ENCODE results near the gene CRB2.
"Not testable (repeated sequence)": the region's sequence is repeated elsewhere in the genome, so short reads cannot be mapped to it uniquely, and the experiment has no call there.

The CRB2 gene

DNA sequence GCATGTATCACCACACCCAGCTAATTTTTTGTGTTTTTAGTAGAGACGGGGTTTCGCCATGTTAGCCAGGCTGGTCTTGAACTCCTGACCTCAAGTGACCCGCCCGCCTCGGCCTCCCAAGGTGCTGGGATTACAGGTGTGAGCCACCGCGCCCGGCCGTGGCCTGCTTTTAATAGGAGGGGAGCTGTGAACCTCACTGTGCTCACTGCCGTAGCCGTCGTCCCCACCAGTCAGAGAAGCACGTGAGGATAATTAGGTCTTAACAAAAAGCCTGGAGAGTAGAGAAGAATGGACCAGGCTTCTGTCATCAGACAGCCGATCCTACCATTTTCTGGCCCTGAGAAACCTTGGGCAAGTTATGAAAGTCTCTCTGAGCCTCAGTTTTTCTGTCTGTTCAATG is 42.9 kb downstream of the CRB2 start:
- not testable (repeated sequence) for DNase-seq (ENCODE audit: extremely low read depth in 1 of 2, low read depth in 1 of 2)

- no peak for DNase-seq (ENCODE audit: extremely low read depth in 1 of 2, low read depth in 1 of 2)
Measured at GRCh38 chr9:123399803-123400378, 43.9 kb downstream of the CRB2 start.

DNA sequence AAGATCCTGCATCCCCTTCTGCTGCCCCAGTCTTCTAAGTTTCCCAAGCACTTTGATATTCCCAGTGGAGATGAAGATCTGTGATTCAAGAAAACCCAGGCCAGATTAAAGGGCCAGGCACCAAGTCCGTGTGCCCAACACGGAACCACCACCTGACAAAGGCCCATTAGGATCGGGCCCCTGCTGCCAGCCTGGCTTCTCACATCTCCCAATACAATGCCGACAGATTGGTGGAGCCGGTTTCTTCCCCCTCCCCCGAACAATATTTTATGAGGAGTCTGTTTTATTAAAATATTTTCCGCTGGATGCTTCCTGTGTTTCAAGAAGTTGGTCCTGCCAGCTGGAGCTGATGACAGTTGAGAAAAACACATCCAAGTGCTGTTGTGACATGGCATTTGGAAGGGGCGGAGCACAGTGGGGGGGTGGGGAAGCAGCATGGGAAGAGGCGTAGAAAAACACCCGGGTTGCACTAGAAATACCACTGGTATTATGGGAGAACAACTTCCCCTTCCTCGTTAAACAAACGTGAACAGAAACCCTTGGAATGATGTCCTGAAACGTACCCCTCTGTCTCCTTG is 45.0 kb downstream of the CRB2 start:
- no peak for DNase-seq (ENCODE audit: extremely low read depth in 1 of 2, low read depth in 1 of 2)

GRCh38 chr9:123401879-123402513 is 46.0 kb downstream of the CRB2 start:
- no peak for DNase-seq (ENCODE audit: extremely low read depth in 1 of 2, low read depth in 1 of 2)

DNA sequence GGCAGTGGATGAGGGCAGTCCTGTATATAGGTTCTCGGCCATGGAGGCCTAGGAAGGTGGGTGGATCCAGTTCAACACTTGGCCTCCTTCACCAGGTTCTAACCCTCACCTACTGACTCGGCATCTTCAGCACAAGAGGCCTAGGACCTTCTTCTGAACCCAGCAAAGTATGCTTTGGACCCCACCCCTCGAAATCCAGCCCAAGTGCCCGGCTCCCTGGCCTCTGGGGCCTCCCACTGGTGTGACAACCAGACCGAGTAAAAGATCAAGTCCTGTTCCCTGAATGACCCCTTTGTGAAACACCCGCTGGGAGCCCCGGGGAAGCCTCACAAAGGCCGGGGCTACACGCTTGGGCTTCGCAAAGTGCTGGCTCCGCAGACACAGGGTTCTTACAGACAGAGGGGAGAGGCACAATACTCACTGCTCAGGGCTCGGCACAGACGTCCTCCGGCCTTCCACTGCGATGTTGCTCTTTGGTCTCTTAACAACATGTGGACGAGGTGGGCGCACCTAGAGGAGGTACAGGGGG is 47.0 kb downstream of the CRB2 start:
- no peak for DNase-seq (ENCODE audit: extremely low read depth in 1 of 2, low read depth in 1 of 2)

GRCh38 chr9:123406016-123406415 is 50.0 kb downstream of the CRB2 start:
- DNase-seq (ENCODE audit: extremely low read depth in 1 of 2, low read depth in 1 of 2): no peak

DNA sequence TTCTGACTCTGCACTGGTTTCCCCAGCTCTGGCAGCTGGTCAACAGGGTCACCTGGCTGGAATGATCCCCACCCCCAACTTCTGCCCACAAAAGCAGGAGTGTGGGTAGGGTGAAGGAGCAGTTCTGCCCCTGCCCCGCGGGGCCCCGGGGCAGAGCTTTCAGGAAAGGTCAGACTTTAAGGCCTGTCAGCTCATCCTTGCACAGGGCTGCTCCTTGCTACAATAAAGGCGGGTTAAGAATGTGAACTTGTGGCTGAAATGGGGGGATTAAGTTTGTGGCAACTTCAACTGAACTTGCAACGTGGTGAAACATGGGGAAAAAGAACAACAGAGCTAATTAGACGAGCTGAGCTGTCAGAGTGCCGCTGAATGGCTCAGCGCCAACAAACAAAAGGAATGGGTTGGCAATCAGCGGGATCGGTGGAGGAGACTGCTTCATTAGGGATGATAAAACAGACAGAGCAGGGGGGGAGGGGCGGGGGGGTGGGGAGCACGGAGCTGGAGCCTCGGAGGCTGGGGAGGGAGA is 50.8 kb downstream of the CRB2 start:
- DNase-seq (ENCODE audit: extremely low read depth in 1 of 2, low read depth in 1 of 2): no peak

DNA sequence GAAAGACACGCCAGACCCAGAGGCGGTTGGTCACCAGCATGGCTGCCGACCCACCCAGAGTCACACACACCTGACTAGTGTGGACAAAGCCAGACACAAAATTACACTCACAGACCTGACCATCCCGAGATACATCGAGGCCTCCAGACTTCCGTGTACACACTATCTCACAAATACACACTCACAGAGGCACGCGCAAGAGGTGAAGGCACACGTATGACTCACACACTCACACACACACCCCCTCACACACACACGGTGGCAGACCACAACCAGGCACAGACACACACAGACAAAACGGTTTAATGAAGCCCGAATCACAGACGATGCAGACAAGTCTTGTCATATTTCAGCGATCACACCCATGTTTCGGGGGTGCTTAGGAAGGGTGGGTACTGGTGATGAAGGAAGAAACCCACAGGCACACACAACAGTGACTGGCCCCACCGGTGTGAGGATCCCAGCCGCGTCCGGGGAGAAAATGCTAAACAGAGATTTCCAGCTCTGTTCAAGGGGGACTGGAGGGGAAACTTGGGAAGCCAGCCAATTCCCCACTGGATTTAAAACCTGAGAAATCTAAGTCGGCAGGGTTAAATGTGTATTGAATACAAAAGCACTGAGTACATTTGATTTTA is 51.3 kb downstream of the CRB2 start:
- no peak for DNase-seq (ENCODE audit: extremely low read depth in 1 of 2, low read depth in 1 of 2)

DNA sequence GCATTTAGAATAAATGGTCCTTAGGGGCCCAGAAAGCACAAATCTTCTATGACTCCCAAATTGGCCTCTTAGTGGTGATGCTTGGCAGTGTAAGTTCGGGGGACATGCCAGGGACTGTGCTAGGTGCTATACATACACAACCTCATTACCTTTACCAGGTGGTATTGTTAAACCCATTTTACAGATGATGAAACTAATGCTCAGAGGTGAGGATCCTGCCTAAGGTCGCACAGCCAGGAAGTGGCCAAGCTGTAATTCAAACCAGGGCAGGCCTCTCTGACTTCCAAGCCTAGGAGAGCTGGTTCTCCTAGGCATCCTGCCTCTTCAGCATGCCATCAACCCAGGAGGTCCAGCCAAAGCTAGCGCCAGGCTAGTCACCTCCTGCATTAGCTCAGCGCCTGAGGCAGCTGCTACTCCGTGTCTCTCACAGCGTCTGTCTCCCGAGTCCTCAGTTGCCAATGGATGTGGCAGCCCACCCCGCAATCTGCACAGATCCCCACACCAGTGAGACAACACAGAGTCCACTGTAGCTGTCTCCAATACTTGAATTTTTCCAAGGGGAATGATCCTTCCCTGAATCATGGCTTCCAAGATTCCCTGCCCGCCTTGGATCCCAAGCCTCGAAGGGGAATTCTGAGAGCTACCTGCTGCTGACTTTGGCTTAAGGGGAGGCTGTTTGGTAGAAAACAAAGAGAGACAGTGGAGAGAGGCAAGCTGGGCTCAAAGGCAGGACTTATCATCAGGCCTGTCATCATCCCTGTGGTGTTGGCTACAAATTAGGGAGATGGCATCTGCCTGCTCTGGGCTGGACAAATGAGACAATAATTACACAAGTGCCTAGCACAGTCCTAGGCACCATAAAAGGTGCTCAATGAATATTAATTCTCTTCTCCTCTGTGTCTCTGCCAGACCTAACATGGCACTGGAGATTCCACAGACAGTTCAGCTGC is 52.6 kb downstream of the CRB2 start:
- DNase-seq (ENCODE audit: extremely low read depth in 1 of 2, low read depth in 1 of 2): no peak

DNA sequence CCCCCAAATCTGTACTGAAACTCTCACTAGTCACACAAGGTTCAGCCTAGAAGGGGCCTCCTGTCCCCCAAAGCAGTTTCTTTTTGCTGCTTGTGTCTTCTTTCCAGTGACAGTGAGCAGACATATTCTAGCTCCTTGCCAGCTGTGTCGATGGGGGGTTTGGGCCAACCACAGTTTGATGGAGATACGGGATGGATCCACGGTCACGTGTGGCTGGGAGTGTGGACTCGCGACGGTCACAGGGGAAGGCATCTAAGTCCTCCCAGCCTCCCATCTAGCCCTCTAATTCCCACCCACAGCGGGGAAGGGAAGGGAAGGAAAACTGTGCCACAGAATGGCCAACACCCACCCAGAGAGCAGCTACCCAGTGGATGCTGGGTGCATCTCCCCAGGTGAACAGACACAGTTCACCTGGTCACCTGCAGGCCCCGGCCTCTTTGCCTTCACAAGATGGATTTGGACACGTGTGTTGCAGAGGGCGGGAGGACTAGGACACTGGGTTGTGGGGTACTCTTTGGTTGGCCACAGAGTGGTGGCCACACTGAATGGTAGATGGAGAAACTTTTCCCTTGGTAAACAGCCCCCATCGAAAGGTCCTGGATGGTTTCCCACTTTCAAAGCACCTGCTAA is 54.4 kb downstream of the CRB2 start:
- DNase-seq (ENCODE audit: extremely low read depth in 1 of 2, low read depth in 1 of 2): no peak

DNA sequence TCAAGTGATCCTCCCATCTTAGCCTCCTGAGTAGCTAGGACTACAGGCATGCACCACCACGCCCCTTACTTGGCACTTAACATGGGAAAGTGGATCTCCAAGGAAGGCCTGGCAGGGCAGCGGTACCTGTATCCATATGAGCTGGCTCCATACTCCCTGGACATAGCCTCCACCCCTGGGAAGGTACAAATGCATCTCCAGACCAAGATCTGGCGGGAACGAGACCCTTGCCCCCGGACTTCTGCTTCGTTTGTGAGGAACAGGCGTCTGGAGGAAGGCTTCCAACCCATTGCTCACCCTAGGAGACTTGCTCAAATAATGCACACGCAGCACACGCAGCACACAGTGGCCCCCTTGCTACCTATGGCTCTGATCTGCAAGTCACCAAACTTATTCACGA is 55.2 kb downstream of the CRB2 start:
- no peak for DNase-seq (ENCODE audit: extremely low read depth in 1 of 2, low read depth in 1 of 2)

DNA sequence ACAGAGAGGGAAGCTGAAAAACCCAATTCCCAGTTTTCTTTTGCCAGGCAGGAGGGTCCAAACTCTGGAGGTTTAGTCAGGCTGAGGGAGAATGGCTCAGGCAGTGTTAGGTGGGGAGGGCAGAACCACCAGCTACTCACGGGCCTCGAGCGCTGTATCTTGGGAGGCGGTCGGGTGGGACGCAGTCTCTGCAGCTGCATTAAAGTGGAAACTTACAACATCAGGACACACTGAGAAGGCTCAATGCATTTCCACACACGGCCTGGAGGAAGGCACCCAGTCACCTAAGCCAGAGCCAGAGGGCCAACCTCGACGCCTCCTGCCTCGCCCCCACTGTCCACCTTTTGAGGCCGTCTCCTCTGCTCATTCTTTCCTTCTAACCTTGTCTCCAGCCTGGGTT is 55.6 kb downstream of the CRB2 start:
- no peak for DNase-seq (ENCODE audit: extremely low read depth in 1 of 2, low read depth in 1 of 2)

- no peak for DNase-seq (ENCODE audit: extremely low read depth in 1 of 2, low read depth in 1 of 2)
Measured at GRCh38 chr9:123412171-123412820, 56.3 kb downstream of the CRB2 start.

- DNase-seq (ENCODE audit: extremely low read depth in 1 of 2, low read depth in 1 of 2): no peak
Measured at GRCh38 chr9:123414204-123414603, 58.2 kb downstream of the CRB2 start.

GRCh38 chr9:123414936-123415930 is 59.2 kb downstream of the CRB2 start:
- no peak for DNase-seq (ENCODE audit: extremely low read depth in 1 of 2, low read depth in 1 of 2)

DNA sequence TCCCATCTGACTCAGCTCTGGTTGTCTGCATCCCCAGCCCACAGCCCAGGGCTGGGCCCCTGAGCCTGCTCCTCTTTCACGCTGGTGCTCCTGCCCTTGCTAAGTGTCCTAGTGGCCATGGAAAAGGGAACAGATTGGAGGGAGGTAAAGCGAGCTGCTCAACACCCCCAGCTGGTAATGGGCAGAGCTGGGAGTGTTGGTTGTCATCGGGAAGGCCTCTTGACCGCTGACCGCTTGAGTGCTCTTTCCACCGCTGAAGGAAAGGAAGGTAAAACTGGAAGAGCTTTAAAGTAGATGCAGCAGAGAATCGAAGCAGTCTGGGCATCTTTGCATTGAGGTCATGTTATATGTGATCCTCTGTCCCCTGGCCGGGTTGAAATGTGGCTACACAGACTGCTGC is 60.2 kb downstream of the CRB2 start:
- DNase-seq (ENCODE audit: extremely low read depth in 1 of 2, low read depth in 1 of 2): no peak

DNA sequence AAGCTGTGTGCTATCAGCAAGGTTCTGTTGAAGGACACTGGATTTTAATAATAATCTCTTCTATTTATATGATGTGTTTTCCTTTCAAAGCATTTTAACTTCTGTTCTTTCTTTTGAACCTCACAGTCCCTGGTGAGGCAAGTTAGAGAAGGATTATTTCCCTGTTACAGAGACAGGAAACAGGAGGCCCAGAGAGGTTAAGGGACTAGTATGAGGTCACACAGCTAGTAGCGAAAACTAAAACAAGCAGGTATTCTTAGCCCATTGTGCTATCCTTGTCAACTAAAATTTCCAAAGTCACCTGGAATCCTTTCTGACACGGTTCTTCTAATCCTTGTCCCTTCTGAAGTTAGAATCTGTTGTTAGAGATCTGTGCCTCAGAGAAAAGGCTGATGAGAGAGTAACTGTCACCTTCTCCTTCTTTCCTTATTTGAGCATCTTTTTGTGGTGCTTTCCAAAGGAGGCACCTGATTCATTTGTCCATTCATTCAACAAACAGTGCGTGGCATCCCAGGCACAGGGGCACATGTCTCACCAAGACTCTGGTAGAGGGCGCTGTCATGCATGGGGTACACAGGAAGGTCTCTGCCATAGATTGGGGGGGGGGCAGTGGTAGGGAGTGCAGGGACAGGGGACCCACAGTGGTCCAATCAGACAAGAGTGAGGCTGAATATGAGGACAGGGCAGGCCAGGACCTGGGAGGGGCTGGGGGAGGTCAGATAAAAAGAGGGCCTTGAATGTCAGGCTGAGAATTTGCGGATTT is 61.5 kb downstream of the CRB2 start:
- DNase-seq (ENCODE audit: extremely low read depth in 1 of 2, low read depth in 1 of 2): no peak

GRCh38 chr9:123418052-123418430 is 62.0 kb downstream of the CRB2 start:
- no peak for DNase-seq (ENCODE audit: extremely low read depth in 1 of 2, low read depth in 1 of 2)
